HEK293T (cell line): ENCODE results near the gene MARS1.

Source experiments
- FOXK2 ChIP-seq: fragments of 450-650 bp; IDR thresholded peaks from 2 replicates; pipeline ENCODE4 v1.6.1; 2016; ENCODE audit warnings: mild to moderate bottlenecking
- FOXM1 ChIP-seq: fragments of 450-650 bp; IDR thresholded peaks from 2 replicates; pipeline ENCODE4 v1.6.1; 2017; ENCODE audit warnings: mild to moderate bottlenecking, borderline replicate concordance

DNA sequence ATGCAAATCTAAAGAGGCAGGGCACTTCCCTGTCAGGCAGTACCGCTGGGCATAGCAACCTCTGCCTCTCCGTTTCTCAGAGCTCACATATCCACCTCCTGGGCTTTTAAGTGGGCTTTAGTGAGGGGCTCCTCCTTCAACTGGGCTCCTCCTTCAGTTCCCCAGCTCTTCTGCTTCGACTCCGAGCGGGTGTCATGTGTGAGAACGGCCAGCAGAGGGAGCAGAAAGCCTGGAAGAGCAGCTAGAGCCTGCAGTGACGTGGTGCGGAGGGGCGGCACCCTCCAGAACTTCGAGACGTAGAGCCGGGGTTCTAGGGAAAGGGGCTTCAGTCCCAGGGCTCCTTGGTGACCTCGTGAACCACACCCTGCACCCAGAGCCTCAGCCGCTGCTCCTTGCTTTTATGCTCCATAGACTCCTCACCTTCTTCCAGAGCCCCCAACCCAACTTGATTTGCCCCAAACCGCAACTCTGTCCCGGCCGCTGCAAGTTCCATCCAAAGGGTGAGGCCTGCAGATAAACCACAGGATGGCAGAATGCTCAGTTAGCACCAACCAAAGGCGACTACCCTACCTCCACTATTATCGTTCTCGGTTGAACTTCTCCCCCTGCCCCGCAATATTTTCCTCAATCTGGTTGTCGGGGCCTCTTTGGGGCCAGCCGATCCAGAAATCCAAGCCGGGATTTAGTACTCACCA lies 28.7 kb upstream of the MARS1 start:
- TF ChIP-seq FOXM1 (0 out of 2 replicates have a peak, but pooled peaks have one; percentile 46), FOXK2 (no peak)
